ENCODE measurements around the gene CCDC74B.
"Not testable (repeated sequence)": the region's sequence is repeated elsewhere in the genome, so short reads cannot be mapped to it uniquely, and the experiment has no call there.

The CCDC74B gene

DNA sequence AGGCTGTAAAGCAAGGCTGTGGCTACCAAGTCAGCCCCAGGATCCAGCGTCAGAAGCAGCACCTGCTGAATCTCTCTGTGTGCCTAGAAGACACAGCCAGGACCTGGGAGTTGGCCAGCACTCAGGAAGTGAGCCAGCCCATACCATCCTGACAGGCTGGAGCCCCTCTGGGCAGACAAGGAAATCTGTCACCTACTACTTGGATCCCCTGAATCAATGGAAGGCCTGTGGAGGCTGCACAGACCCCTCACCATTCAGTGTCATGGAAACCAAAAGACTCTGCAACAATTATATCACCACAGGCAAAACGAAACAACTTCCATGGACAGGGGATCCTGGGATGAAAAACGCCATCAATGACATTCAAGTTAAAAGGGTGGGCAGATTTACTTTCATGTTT is 21.7 kb upstream of the CCDC74B start:
- DNase-seq (ENCODE audit: low read depth in 3 of 3), result not testable (repeated sequence)

GRCh38 chr2:130165293-130166016 is 20.5 kb upstream of the CCDC74B start:
- DNase-seq (ENCODE audit: low read depth in 3 of 3), result no peak

DNA sequence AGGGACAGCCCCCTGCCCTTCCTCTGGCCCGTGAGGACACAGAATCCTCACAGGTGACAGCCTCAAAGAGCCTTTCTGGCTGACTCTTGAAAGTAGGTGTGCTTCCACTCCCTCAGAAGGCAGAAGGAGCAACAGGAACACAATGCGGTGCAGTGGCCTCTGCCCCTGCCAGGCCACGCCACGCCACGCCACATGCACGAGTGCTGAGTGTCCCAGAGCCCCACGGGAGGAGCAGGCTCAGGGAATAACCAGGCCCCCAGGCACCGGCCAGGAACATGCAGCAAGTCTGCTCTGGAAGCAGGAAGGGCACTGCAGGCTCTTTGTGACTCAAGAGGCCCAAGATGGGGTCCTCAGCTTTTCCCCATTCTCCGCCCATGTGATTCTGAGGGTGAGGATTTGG is 18.1 kb upstream of the CCDC74B start:
- no peak for DNase-seq (ENCODE audit: low read depth in 3 of 3)

DNA sequence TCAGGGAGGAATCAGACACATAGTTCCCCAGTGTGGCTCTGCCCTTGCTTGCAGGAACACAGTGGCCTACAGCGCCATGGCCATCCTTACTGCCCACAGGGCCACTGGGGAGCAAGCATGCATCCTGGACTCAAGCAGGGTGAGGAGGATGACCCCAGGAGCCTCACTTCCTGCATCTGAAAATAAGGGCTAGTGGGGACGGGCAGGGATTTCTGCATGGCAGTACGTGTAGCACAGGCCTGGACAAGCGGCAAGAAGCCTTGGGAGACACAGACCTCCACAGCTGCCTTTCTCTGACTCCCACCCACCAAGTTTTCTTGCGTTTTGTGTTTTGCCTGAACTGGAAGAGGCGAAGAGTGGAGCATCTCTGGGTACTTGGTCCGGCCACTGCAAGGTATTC is 17.6 kb upstream of the CCDC74B start:
- DNase-seq (ENCODE audit: low read depth in 3 of 3), result not testable (repeated sequence)

GRCh38 chr2:130160838-130161705 is 16.2 kb upstream of the CCDC74B start:
- DNase-seq (ENCODE audit: low read depth in 3 of 3), result not testable (repeated sequence)

DNA sequence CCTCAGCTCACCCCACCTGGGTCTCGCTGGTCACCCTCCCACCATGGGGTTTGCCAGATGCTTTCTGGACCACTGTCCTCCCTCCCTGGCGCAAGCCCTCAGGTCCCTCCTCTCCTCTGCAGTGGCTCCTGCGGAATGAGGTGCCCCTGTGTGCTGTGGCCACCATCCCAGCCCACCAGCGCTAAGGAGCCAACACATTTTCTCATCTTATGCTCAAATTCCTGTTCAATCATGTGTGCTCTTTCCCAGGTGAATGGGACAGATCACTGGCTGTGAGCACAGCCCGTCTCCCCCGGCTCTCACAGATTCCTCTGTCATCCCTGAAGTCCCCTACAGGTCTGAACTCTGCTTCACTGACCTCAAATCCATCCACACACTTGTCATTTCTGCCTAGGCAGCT is 15.2 kb upstream of the CCDC74B start:
- DNase-seq (ENCODE audit: low read depth in 3 of 3), result no peak

- DNase-seq (ENCODE audit: low read depth in 3 of 3), result not testable (repeated sequence)
Observed at GRCh38 chr2:130159376-130159775, 14.5 kb upstream of the CCDC74B start.

- DNase-seq (ENCODE audit: low read depth in 3 of 3), result no peak
Observed at GRCh38 chr2:130158631-130159030, 13.7 kb upstream of the CCDC74B start.

GRCh38 chr2:130157825-130158514 is 13.1 kb upstream of the CCDC74B start:
- not testable (repeated sequence) for DNase-seq (ENCODE audit: low read depth in 3 of 3)

GRCh38 chr2:130157354-130157753 is 12.4 kb upstream of the CCDC74B start:
- not testable (repeated sequence) for DNase-seq (ENCODE audit: low read depth in 3 of 3)

DNA sequence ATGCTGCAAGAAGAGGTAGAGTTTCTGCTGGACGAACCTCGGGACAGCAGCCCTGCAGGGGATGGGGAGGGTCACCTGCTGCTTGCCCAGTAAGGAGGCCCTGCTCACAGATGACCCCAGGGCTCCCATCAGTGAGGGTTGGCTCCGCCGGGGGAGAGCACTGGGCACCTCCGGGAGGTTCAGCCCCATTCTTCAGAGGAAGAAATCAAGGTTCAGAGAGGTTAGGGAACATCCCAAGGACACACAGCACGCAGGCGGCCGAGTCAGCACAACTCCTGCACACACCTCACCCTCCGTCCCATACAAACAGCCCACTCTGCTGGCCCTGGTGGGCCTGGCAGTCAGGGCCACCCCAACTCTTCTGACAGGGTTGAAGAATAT is 11.7 kb upstream of the CCDC74B start:
- no peak for DNase-seq (ENCODE audit: low read depth in 3 of 3)

DNA sequence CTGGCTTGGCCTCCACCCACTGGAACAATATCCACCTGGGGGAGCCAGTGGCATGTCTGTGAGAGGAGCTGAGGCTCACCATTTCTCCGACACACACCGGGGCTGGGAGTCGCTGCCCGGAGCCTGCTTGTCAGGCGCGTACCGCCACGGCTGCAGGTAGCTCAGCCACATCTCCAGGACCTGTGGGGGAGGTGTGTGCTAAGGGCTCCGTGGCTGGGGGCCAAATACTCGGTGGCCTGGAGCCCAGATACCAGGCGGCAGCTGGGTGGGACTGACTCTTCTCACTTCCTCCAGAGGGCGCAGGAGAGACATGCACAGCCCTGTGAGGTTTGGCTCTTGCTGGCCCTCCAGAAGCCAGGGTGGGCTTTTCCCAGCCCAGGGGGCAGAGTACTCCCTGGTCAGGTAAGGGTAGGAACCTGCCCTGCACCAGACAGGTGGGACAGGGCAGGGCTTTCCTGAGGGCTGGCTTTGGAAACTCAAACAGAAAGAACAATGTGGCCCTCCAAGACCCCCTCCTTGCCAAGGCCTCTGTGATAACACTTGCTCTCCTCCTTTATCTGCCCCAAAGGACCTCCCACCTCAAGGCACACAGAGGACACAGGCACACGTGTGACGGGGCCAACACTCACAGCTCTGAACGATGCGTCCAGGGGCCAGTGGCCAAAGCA is 11.2 kb upstream of the CCDC74B start:
- not testable (repeated sequence) for DNase-seq (ENCODE audit: low read depth in 3 of 3)

- DNase-seq (ENCODE audit: low read depth in 3 of 3), result no peak
Observed at GRCh38 chr2:130154773-130155765, 10.2 kb upstream of the CCDC74B start.

- not testable (repeated sequence) for DNase-seq (ENCODE audit: low read depth in 3 of 3)
Observed at GRCh38 chr2:130154423-130154770, 9.5 kb upstream of the CCDC74B start.

- DNase-seq (ENCODE audit: low read depth in 3 of 3), result not testable (repeated sequence)
Observed at GRCh38 chr2:130153721-130154422, 9.0 kb upstream of the CCDC74B start.

DNA sequence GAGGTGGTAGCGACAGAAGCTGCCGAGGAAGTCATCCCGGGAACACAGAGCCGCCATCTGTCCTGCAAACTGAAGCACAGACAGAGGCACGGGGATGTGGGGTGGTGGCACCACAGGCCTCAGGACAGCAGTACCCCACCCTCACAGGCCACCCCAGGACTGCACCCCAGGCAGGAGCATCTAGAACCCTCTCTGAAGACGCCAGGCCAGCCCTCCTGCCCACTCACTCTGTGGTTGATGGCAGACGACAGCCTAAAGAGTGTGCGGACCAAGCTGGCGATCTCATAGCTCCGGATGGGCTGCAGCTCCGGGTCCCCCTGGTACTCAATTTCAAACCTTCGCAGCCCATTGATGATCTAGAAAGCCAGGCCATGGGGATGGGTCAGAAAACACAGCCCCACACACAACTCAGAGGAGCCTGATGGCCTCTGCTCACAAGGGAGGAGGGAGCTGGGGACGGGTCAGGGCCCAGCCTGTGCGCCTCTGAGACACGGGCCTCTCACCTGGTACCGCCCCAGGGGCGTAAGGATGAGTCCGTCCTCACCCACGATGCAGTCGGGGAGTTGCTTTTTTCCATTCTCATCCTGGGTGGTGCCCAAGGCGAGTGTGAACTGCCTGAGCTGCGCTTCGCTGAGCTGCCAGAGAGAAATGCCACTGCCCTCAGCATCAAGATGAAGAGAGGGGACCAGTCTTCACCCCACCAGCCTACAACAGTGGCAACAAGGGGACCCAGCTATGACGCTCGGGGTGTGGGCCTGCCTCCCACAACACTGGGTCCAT is 8.1 kb upstream of the CCDC74B start:
- DNase-seq (ENCODE audit: low read depth in 3 of 3), result no peak

DNA sequence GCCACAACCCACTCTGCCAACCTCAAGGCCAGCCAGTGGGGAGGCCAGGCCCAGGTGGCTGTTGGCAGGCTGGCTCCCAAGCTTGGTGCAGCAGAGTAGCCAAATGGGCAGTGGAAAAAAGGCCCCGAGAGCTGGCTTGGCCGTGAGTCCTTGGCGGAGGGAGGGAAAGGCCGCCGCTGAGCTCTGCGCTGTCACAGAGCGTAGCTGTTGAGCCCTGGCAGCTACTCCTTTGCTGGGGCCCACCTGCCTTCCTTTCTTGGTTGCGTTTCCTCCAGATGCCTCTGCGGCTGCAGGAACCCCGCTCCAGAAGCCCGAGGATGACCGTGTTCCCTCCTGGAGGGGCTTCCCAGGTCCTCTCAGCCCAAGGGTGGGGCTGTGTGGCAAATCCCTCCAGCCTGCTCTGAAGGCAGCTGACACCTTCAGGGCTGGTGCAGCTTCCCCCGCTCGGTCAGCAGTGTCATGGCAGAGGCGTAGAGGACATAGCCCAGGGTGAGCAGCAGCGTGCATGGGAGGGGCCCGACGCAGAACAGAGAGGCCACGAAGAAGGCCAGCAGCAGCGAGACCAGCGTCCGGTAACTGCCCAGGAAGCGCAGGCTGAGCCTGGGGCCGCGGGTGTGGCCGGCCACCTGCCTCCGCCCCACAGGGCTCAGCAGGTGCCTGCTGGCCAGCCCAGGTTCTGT is 7.4 kb upstream of the CCDC74B start:
- DNase-seq (ENCODE audit: low read depth in 3 of 3), result not testable (repeated sequence)

DNA sequence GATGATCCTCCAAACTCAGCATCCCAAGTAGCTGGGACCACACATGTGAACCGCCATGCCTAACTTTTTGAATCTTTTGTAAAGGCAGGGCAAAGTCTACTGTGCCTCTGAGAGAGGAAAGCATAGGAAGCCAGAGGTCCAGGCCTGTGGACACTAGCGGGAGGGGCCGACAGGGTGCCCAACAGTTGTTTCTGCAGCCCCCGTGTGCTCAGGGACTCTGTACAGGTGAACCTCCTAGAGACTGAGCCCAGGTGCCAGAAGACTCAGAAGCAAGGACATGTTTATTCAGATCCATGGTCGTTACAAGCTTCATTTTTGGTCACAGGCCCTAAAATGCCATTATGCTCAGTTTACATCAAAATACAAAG is 6.2 kb upstream of the CCDC74B start:
- not testable (repeated sequence) for DNase-seq (ENCODE audit: low read depth in 3 of 3)

Data from stimulated activated CD4-positive, alpha-beta T cell treated with anti-CD3 and anti-CD28 coated beads, TNF-alpha, amount 100 ng/mL, for 4 hours (primary cell).